Muscle layer of colon (tissue), 2 donors: ENCODE data around the gene VAPA.

Experiments
- H3K27ac ChIP-seq: one replicate; pipeline ENCODE4 v1.7.0; 2013; ENCODE audit warnings: low read depth, mild to moderate bottlenecking, low read length, moderate library complexity
- H3K27me3 ChIP-seq, 2 donors: one replicate each; pipeline ENCODE4 v1.7.0; 2013; ENCODE audit warnings: low read length in 2 of 2, mild to moderate bottlenecking in 2 of 2; ENCODE audit not compliant: insufficient read depth in 2 of 2, control insufficient read depth in 1 of 2
- H3K36me3 ChIP-seq: one replicate; pipeline ENCODE4 v1.7.0; 2013; ENCODE audit warnings: mild to moderate bottlenecking, low read length; ENCODE audit not compliant: insufficient read depth
- H3K4me1 ChIP-seq: one replicate; pipeline ENCODE4 v1.7.0; 2013; ENCODE audit warnings: mild to moderate bottlenecking, low read length; ENCODE audit not compliant: insufficient read depth
- H3K4me3 ChIP-seq, 2 donors: one replicate each; pipeline ENCODE4 v1.7.0; 2013; ENCODE audit warnings: low read length in 2 of 2, low read depth in 1 of 2, mild to moderate bottlenecking in 1 of 2, moderate library complexity in 1 of 2
- H3K9ac ChIP-seq: one replicate; pipeline ENCODE4 v1.7.0; 2013; ENCODE audit warnings: low read length
- H3K9me3 ChIP-seq: one replicate; pipeline ENCODE4 v1.7.0; 2013; ENCODE audit warnings: mild to moderate bottlenecking, low read length
- donor health status: abdominal sarcoma.
- donor health status: Adenocarcinoma of cecum.

VAPA gene

GRCh38 chr18:9876212-9876866 is 37.5 kb upstream of the VAPA start:
- H3K9me3 ChIP-seq: no peaks in the 10 kb centered on the region
- H3K27ac ChIP-seq: no peak overlapping the region
- H3K27me3 ChIP-seq: no peaks in the 10 kb centered on the region

GRCh38 chr18:9876867-9877654 is 36.8 kb upstream of the VAPA start:
- no peaks in the 10 kb centered on the region for H3K36me3 ChIP-seq
- no peak overlapping the region for H3K9ac ChIP-seq
- peaks cover 4% of the 10 kb centered on the region for H3K4me1 ChIP-seq
- no peaks in the 10 kb centered on the region for H3K27me3 ChIP-seq
- H3K4me3 ChIP-seq: no peak overlapping the region
- H3K9me3 ChIP-seq: no peaks in the 10 kb centered on the region
- no peak overlapping the region for H3K27ac ChIP-seq

More at GRCh38 chr18:9876212-9876866, 37.5 kb upstream of the VAPA start:
- no peak overlapping the region for H3K4me3 ChIP-seq
- H3K9ac ChIP-seq: no peak overlapping the region
- peaks cover 3% of the 10 kb centered on the region for H3K4me1 ChIP-seq
- no peaks in the 10 kb centered on the region for H3K36me3 ChIP-seq

DNA sequence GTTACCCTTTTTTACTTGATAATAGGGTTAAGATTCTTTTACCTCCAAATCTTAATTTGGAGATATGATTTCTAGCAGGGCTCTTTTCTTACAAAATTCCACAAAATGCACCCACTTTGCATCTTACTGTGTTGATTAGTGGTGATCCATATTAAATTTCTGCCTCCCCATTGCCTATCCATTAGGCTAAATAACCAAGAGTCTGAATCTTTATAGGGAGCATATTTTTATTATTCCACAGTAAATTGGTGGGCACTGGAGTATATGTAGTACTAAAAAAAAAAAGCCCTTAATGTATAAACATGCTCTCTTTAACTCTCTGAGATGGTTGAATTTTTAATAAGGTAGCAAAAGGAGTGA is 36.2 kb upstream of the VAPA start:
- Histone ChIP-seq H3K27ac (no peak overlapping the region), H3K9me3 (no peaks in the 10 kb centered on the region), H3K9ac (no peak overlapping the region), H3K27me3 (no peaks in the 10 kb centered on the region), H3K36me3 (no peaks in the 10 kb centered on the region), H3K4me1 (peaks cover 10% of the 10 kb centered on the region), H3K4me3 (no peak overlapping the region)

DNA sequence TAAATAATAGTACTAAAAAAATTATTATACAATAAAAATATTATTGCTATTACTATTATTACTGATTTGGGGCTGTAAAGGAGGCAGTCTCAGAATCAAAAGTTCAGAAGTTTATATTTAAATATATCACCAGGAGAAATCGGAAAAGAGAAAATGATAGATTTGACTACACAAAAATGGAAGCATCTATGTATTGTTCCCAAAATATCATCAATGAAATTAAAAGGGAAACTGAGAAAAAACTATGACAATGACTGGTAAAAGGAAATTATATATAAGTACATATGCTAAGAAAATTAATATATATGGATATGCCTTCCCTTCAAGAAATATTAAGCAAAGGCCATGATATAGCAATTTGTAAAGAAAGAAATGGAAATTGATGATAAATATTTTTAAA is 35.7 kb upstream of the VAPA start:
- Histone ChIP-seq H3K36me3 (no peaks in the 10 kb centered on the region), H3K27me3 (no peaks in the 10 kb centered on the region), H3K9me3 (no peaks in the 10 kb centered on the region), H3K4me1 (peaks cover 14% of the 10 kb centered on the region), H3K4me3 (no peak overlapping the region), H3K9ac (no peak overlapping the region), H3K27ac (no peak overlapping the region)

DNA sequence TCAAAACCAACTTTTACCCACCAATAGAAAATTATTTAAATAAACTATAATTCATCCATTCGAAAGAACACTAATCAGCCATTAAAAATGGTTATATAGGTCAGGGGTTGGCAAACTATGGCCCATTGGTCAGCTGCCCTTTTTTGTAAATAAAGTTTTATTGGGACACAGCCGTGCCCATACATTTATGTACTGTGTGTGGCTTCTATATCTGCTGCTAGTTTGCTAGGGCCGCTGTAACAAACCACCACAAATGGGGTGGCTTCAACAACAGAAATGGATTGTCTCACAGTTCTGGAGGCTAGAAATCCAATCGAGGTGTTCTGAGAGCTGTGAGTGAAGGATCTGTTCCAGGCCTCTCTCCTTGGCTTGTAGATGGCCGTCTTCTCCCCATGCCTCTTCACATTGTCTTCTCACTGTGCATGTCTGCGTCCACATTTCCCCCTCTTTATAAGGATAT is 35.0 kb upstream of the VAPA start:
- Histone ChIP-seq H3K36me3 (no peaks in the 10 kb centered on the region), H3K27ac (no peak overlapping the region), H3K27me3 (no peaks in the 10 kb centered on the region), H3K4me3 (no peak overlapping the region), H3K9ac (no peak overlapping the region), H3K9me3 (no peaks in the 10 kb centered on the region), H3K4me1 (peaks cover 18% of the 10 kb centered on the region)

DNA sequence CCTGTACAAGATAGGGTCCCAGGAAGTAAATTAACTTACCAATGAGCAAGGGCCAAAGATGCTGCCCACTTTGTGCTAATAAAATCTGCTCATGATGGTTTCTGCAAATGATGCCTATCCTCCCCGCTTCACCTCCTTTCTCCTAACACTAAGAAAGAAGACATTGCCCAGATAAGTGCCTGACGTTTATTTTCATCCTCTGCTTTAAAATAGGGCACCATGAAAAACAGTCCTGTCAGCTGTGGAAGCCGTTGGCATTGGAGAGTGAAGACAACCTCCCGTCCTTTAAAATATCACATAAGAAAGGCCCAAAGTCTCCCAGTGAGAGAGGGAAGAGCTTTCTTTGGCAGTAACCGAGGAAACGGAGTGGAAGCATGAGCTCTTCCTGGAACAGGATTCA is 29.7 kb upstream of the VAPA start:
- Histone ChIP-seq H3K27ac (peak overlapping the region; percentile 16), H3K9ac (no peak overlapping the region), H3K4me1 (peaks cover 15% of the 10 kb centered on the region), H3K4me3 (no peak overlapping the region), H3K27me3 (no peaks in the 10 kb centered on the region), H3K9me3 (no peaks in the 10 kb centered on the region), H3K36me3 (no peaks in the 10 kb centered on the region)

GRCh38 chr18:9884532-9885140 is 29.2 kb upstream of the VAPA start:
- no peaks in the 10 kb centered on the region for H3K36me3 ChIP-seq
- peaks cover 15% of the 10 kb centered on the region for H3K4me1 ChIP-seq
- no peak overlapping the region for H3K27ac ChIP-seq
- no peaks in the 10 kb centered on the region for H3K27me3 ChIP-seq
- H3K4me3 ChIP-seq: no peak overlapping the region
- H3K9me3 ChIP-seq: no peaks in the 10 kb centered on the region
- H3K9ac ChIP-seq: no peak overlapping the region

DNA sequence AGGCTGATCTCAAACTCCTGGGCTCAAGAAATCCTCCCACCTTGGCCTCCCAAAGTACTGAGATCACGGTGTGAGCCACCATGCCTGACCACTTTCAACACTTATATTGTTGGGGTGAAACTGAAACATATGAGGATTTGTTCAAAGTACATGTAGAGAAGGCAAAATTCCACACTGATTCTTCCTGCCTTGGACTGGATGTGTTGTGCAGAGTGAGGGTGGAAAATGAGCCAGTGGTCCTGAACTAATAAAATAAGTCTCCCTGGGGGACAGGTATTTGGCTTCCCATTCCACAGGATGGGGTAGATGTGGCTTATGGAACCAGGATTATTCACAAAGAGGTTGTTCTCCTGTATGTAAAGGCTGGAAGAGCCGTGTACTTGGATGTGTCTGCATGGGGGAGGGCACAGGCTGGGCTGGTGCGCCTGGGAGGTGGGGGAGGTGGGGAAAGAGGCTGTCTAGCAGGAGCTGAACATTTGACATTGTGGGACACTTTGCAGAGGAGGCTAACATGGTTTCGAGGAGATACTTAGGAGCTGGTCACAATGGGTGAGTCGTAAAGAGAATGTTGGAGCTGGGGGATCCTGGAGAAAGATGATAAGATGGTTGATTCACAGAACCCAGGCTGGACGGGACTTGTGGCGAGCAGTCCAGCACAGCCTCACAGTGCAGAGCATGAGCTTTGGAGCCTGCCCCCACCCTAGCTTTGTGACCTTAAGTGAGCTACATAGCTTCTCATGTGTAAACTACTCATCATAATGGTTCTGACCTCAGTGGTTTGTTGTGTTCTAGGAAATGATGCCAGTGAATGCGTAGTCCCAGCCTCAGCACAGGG is 28.4 kb upstream of the VAPA start, which contains the start of gene TXNDC2:
Gene TXNDC2, plus strand, starts transcription at position 804 of the 835 bp plus-strand sequence. CDS start 708 bp downstream, outside the sequence.
- Histone ChIP-seq H3K27me3 (no peaks in the 10 kb centered on the region), H3K36me3 (no peaks in the 10 kb centered on the region), H3K9me3 (no peaks in the 10 kb centered on the region), H3K27ac (no peak within 1 kb of the TSS), H3K4me3 (no peak within 1 kb of the TSS), H3K4me1 (peaks cover 15% of the 10 kb centered on the region), H3K9ac (no peak within 1 kb of the TSS)

DNA sequence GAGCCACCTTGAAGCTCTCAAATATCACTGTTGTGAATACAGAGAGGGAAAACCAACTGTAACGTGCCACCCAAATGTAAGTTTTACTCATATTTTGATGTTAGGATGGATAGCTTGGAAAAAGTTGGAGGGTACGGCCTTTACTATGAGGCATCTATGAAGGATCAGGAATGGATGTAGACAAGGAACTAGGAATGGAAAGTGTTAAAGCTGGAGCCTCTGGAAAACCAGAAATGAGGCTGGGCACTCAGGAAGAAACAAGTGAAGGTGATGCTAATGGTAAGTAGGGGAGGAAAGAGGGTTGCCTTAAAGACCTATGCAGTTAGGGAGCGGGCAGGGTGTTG is 27.8 kb upstream of the VAPA start:
- Histone ChIP-seq H3K4me1 (peaks cover 15% of the 10 kb centered on the region), H3K27ac (no peak overlapping the region), H3K9me3 (no peaks in the 10 kb centered on the region), H3K4me3 (no peak overlapping the region), H3K9ac (no peak overlapping the region), H3K27me3 (no peaks in the 10 kb centered on the region), H3K36me3 (no peaks in the 10 kb centered on the region)

DNA sequence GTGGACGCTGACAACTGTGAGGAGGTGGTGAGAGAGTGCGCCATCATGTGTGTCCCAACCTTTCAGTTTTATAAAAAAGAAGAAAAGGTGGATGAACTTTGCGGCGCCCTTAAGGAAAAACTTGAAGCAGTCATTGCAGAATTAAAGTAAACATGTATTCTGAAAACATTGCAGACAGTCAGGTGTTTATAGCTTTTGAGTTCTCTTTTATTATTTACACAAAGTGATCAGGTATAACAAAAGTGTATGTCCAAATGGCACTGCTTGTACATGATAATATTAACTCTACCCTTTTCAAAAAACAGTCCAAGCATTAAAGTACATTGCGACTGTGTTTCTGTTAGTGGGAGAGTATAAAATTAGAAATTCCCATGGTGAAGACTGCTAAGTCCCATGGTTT is 25.8 kb upstream of the VAPA start:
- no peak overlapping the region for H3K9ac ChIP-seq
- H3K36me3 ChIP-seq: no peaks in the 10 kb centered on the region
- H3K27ac ChIP-seq: no peak overlapping the region
- no peaks in the 10 kb centered on the region for H3K27me3 ChIP-seq
- H3K4me3 ChIP-seq: no peak overlapping the region
- peaks cover 5% of the 10 kb centered on the region for H3K4me1 ChIP-seq
- H3K9me3 ChIP-seq: no peaks in the 10 kb centered on the region

DNA sequence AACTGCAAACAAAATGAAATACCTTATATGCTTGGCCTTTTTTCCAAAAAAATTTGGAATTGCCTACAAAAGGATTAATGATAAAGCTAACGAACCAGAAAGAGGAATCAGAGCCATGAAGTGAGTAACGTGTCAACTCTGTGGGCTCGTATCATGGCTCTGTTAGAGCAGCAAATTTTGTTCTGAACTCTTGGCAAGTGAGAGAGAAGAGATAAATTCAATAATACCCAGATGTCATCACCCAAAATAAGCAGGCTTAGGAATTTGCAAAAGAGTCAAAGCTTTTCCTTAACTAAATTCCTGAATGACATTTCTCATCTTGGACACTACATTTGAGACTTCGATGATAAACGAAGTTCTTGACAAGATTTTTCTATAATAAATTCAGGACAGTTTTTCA is 23.6 kb upstream of the VAPA start:
- Histone ChIP-seq H3K27ac (no peak overlapping the region), H3K4me3 (no peak overlapping the region), H3K27me3 (no peaks in the 10 kb centered on the region), H3K9ac (no peak overlapping the region), H3K4me1 (no peaks in the 10 kb centered on the region), H3K36me3 (no peaks in the 10 kb centered on the region), H3K9me3 (no peaks in the 10 kb centered on the region)
